Kasumi-1 (cell line): ENCODE data around the gene PYGB.

ENCODE experiments used
- DNase-seq, 2 experiments: peaks; one replicate each; lab custom pipeline; 2025; lab: John Stamatoyannopoulos, UW

The PYGB gene

GRCh38 chr20:25271486-25272222 is 23.8 kb downstream of the PYGB start:
- no peak for DNase-seq

GRCh38 chr20:25272223-25273000 is 24.5 kb downstream of the PYGB start:
- no peak for DNase-seq

DNA sequence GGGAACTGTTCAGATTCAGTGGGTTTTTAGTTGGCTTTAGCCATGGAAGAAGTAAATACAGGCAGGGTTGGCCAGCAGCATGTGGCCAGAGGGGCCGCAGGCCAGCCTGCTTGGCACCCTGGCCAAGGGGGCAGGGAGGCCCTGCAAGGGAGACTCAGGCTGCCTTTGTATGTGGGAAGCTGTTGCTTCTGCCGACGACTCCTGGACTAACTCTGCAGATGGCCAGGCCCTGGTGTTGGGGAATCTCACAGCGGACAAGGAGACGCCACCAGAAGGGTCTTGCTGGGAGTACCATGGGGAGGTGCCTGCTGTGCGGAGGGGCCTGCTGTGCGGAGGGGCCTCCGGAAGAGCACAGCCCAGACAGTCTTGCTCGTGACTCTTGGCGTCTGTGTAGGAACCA is 25.2 kb downstream of the PYGB start:
- no peak for DNase-seq

DNA sequence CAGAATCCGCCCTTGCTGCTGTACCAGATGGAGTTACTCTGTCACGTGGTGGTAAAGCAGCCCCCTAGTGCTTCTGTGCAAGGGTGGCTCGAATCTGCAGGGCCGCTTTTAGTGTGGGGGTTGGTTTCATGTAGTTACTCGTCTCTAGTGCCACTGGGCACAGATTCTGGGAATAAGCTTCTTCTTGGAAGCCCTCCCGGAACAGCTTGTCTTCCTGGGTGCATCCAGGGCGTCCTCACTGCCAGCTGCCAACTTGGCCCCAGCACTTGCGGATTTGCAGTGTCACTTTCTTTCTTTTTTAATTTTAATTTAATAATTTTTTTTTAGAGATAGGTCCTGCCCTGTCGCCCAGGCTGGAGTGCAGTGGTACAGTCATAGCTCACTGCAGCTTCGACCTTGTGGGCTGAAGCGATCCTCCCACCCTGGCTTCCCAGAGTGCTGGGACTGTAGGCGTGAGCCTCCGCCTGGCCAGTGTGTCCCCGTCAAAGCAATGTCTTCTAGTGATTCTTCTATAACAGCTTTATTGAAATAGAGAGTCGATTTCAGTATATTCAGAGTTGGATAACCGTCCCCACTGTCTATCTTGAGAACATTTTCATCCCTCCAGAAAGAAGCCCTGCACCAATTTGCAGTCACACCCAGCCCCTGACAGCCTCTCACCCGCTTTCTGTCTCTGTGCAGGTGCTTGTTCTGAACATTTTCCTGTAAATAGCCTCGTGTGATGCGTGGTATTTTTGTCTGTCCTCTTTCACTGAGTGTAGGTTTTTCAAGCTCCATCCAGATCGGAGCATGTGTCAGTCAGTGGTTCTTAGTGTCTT is 25.9 kb downstream of the PYGB start:
- DNase-seq: no peak

DNA sequence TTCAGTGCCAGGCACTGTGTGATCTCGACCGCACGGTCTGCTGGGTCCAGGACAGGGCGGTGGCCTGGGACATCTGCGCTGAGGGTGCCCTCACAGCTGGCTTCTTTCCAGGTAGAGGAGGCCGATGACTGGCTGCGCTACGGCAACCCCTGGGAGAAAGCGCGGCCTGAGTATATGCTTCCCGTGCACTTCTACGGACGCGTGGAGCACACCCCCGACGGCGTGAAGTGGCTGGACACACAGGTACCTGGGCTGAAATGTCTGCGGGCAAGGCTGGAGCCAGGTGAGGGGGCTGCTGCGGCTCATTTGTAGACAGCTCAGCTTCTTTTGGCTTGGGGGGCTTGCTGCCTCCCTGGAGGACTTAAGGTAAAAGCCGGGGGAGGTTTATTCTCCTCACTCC is 26.6 kb downstream of the PYGB start:
- no peak for DNase-seq

DNA sequence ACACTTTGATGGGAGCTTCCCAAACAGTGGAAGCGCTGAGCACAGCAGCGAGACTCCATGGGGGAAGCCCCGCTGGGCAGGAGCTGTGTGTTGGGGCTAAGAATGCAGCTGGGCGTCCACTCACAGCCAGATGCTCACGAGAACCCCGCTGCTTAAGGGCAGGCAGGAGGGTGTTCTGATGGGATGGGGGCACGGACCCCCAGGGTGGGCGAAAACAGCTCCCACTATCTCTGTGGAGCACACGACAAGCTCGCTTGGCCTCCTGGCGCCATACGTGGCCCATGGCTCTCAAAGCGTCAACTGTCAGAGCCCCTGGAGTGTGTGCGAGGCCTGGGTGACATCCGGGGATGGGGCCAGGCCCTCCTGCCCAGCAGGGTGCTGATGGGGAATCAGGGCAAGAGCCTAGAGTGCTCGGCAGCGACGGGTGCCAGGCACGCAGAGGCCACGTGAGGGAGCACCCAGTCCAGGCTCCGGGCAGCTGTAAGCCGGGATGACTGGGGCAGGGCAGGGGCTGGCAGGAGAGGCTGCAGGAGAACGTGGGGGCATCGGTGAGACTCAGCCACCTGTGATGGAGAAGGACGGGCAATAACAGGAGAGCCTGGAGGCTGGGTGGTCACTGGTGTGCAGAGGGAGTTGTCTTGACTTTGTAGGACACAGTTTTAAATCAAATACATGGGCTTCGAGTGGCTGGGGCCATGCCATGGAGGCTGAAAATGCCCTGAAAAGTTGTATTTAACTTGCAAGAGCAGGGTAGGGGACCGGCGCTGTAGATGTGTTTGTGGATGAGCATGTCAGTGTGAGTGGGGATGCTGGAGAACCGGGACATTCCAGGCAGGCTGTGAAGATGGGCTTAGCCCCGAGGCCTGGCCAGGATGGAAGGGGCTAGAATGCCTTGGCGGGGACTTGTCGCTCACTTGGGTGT is 27.3 kb downstream of the PYGB start:
- DNase-seq: no peak

- no peak for DNase-seq
These were observed 28.1 kb downstream of the PYGB start for GRCh38 chr20:25275813-25276532.

GRCh38 chr20:25276533-25277050 is 28.7 kb downstream of the PYGB start:
- DNase-seq: no peak

DNA sequence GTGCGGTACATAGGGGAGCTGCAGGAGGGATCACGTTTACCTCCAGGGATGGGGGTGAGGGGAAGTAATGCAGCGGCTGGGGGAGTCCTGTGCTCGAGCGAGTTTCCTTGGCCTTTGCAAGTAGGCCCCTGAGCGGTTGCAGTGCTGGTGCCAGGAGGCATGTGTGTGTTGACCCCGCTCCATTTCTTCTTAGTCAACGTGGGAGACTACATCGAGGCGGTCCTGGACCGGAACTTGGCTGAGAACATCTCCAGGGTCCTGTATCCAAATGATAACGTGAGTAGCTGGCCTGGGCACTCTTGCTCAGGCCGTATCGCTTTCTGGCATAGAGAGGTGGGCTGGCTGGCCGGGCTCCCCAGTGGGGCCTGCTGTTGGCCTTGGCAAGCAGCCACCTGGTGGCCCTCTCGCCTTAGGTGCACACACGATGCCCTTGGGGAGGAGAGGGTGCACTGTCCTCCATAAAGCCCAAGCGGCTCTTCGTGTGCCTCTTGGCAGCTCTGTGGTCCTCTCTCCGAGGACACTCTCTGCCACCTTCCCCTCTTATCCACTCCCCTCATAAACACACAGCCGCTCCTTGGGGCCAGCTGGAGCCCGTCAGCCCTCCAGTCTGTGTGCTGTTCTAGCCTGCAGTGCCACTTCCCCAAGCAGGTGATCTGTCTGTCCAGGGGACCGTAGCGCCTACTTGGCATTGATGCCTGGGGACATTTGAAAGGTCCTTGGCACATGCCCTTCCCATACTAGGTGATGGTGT is 29.3 kb downstream of the PYGB start:
- DNase-seq: no peak

GRCh38 chr20:25277941-25278521 is 30.1 kb downstream of the PYGB start:
- no peak for DNase-seq

DNA sequence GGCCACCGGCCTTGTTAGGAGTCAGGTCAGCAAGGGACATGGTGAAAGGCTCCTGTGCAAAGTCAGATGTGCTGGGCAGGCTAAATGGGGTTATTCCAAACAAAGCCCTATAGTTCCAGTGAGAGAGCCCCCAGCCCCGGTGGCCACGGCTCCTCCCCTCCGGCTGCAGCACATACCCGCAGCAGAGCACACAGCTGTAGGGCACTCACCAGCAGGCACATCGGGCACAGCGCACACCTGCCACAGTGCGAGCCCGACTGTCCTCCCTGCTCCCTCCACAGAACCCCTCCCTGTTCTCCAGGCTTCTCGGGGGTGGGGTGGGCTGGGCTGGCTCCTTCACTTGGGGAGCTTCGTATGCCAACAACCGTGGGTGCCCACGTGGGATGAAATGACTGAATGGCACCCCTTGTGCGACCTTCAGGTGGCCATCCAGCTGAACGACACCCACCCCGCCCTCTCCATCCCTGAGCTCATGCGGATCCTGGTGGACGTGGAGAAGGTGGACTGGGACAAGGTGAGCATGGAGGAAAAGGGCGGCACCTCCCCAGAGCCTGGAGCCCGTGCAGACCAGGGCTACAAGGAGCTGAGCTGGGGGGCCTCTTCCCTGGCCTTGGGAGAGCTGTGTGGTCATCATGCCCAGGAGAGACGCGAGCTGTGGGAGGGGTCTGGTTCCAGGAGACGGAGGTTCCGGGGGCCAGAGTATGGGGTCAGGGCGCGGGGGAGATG is 30.9 kb downstream of the PYGB start:
- no peak for DNase-seq

DNA sequence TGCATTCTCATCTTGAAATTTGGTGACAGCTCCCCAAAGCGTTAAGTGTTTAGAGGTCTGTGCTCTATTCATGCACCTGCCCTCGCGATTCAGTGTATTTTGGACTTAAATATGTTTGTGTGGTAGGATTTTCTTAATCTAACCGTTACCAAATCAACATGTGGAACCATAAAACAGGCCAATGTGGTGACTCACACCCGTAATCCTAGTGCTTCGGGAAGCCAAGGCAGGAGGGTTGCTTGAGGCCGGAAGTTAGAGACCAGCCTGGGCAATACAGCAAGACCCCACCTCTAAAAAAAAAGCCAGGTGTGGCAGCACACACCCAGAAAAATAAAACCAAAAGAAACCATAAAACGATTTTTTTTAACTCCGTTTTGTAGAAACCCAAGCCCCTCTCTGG is 31.5 kb downstream of the PYGB start:
- DNase-seq: no peak

- DNase-seq: no peak
These were observed 32.2 kb downstream of the PYGB start for GRCh38 chr20:25280051-25280573.

GRCh38 chr20:25280574-25281535 is 33.0 kb downstream of the PYGB start:
- DNase-seq: no peak

DNA sequence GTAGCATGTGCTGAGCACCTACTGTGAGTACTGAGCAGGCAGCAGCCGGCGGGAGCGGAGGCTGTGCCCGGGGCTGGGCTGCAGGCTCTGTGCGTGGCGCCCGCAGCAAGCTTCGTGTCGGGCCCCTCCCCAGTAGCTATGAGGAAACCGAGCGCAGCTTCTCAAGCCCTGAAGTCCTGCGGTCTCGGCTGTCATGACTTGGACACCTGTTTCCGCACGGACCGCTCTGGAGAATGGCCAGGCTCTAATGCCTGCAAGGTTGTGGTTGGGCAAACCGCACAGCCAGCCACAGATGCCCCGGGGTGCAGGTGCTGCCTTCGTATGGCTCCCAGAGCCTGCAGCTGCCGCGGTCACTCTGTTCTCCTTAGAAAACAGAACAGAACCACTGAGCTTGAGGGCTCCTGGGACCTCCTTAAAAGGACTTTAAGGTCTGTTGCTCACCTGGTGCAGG is 33.7 kb downstream of the PYGB start:
- no peak for DNase-seq

DNA sequence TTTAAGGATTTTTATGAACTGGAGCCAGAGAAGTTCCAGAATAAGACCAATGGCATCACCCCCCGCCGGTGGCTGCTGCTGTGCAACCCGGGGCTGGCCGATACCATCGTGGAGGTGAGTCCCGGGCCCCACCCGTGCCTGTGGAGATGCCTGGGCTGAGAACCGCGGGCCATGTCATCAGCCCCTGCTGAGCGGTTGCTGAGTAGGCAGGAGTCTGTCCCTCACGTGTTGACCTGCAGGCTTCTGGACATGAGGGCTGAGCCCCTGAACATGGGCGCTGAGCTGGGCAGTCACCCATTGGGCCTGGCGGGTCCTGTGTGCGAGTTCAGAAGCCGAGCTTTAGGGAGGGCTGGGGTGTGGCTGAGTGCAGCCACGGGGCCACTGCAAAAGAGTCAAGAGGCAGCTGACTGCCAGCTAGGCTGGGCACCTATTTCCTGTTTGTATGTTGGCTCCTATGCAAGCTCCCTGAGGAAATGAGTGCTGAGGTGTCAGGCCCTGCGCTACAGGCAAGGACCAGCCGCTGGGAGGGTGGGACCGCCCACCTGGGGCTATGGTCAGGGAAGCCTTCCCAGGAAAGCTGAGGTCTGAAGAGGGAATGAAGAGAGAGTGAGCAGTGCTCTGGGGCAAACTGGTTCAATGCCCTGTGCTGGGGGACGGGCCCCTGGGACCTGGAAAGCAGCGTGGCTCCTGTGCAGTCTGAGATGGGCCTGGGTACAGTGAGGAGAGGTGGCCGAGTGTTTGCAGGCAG is 34.3 kb downstream of the PYGB start:
- no peak for DNase-seq

DNA sequence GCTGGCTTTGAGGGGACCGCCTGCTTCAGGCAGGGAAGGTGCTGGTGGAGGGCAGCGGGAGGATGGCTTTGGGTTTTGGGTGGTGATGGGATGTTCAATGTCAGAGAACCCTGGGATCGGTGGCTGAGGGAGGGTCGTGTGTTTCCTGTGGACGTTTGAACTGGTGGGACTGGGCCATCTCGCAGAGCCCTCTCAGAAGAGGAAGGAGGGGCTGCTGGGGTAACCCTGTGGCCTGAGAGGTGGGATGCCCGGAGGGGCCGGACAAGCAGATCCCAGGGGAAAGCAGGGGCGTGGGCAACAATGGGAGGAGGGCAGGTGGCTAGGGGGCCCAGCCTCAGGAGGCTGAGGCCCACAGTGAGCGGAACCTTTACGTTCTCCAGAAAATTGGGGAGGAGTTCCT is 34.9 kb downstream of the PYGB start:
- DNase-seq: no peak
